PC-3 (cell line): ENCODE data around the gene SDSL. TPM values are rescaled to one million over a fixed set of nuclear protein-coding genes. Genes with fewer than 3 reads are reported as not detected.

Experiments used
- ATAC-seq: fragments of 200-7000 bp; cut with Tn5 transposase; 2 replicates; pipeline ENCODE4 v1.9.1; 2020; ENCODE audit warnings: mild to moderate bottlenecking, moderate library complexity
- BruUV-seq: library from RNA; stranded (reverse); fragments of 400-500 nt; replicated peaks from 2 replicates; lab custom pipeline; 2021; lab: Mats Ljungman, UMichigan
- CTCF ChIA-PET: fragments of 300-600 bp; sonication (Branson Sonifier 250); formaldehyde crosslinking; loops from one replicate; lab custom pipeline; 2022; ENCODE audit warnings: antibody characterized with exemption; lab: Charles Lee
- POLR2A ChIA-PET: fragments of 300-600 bp; sonication (Branson Sonifier 250); formaldehyde crosslinking; loops from one replicate; lab custom pipeline; 2022; ENCODE audit warnings: antibody characterized with exemption; ENCODE audit not compliant: unreplicated experiment; lab: Charles Lee
- DNase-seq: peaks from one replicate; pipeline ENCODE4 v3.0.0-alpha.2; 2015
- H2AFZ ChIP-seq: fragments of 300-600 bp; sonication (generic); 2 replicates; pipeline ENCODE4 v1.6.0; 2016; ENCODE audit warnings: antibody characterized with exemption, low read length
- H3F3A ChIP-seq: fragments of 300-600 bp; sonication (generic); one replicate; pipeline ENCODE4 v1.6.0; 2017; ENCODE audit warnings: antibody characterized with exemption, low read length, control low read depth, mild to moderate bottlenecking; ENCODE audit not compliant: unreplicated experiment
- H3K27ac ChIP-seq: fragments of 300-600 bp; sonication (generic); 2 replicates; pipeline ENCODE4 v1.5.1; 2016; ENCODE audit warnings: mild to moderate bottlenecking, low read length
- H3K27me3 ChIP-seq: fragments of 300-600 bp; sonication (generic); 2 replicates; pipeline ENCODE4 v1.6.1; 2016; ENCODE audit warnings: low read length, mixed read lengths
- H3K36me3 ChIP-seq: fragments of 300-600 bp; sonication (generic); 2 replicates; pipeline ENCODE4 v1.6.1; 2016; ENCODE audit warnings: low read depth, mixed run types, low read length, mixed read lengths
- H3K4me1 ChIP-seq: fragments of 300-600 bp; sonication (generic); 2 replicates; pipeline ENCODE4 v1.5.1; 2016; ENCODE audit warnings: low read length; ENCODE audit not compliant: insufficient read depth
- H3K4me2 ChIP-seq: fragments of 300-600 bp; sonication (generic); 2 replicates; pipeline ENCODE4 v1.6.0; 2016; ENCODE audit warnings: low read length
- H3K4me3 ChIP-seq: fragments of 300-600 bp; sonication (generic); 2 replicates; pipeline ENCODE4 v1.5.1; 2016; ENCODE audit warnings: mild to moderate bottlenecking, low read length, mixed read lengths
- H3K79me2 ChIP-seq: fragments of 300-600 bp; sonication (generic); 2 replicates; pipeline ENCODE4 v1.6.1; 2017; ENCODE audit warnings: low read length, mixed read lengths
- H3K9ac ChIP-seq: fragments of 300-600 bp; sonication (generic); 2 replicates; pipeline ENCODE4 v1.6.0; 2016; ENCODE audit warnings: mild to moderate bottlenecking, low read length
- H3K9me2 ChIP-seq: fragments of 300-600 bp; sonication (generic); replicated peaks from 2 replicates; pipeline ENCODE4 v1.6.1; 2016; ENCODE audit warnings: mixed run types, low read length, mixed read lengths
- H3K9me3 ChIP-seq: fragments of 300-600 bp; sonication (generic); 2 replicates; pipeline ENCODE4 v1.6.1; 2016; ENCODE audit warnings: low read length, mixed read lengths
- H4K20me1 ChIP-seq: fragments of 300-600 bp; sonication (generic); 2 replicates; pipeline ENCODE4 v1.6.1; 2016; ENCODE audit warnings: low read length, mixed read lengths
- EZH2 ChIP-seq: fragments of 300-600 bp; sonication (generic); IDR thresholded peaks from one replicate; pipeline ENCODE4 v1.6.1; 2017; ENCODE audit warnings: antibody characterized with exemption, mild to moderate bottlenecking, low read length; ENCODE audit not compliant: unreplicated experiment
- EZH2phosphoT487 ChIP-seq: fragments of 300-600 bp; sonication (generic); IDR thresholded peaks from 2 replicates; pipeline ENCODE4 v1.6.1; 2018; ENCODE audit warnings: mild to moderate bottlenecking, antibody characterized with exemption, low read length, borderline replicate concordance
- intact Hi-C: fragments of 100-400 bp; cut with micrococcal nuclease; formaldehyde crosslinking; loops from 2 replicates; pipeline ENCODE4 v1.9.0; 2023
- total RNA-seq: library from RNA; depleted of rRNA; stranded (reverse); fragments of >200 nt; gene quantifications from 2 replicates; pipeline ENCODE4 v1.2.3, GENCODE V29; 2014
- TF ChIP-seq, protein P1 (sequence below): fragments of 300-600 bp; sonication (generic); conservative IDR thresholded peaks from 2 replicates; pipeline ENCODE4 v1.5.1; 2017; ENCODE audit warnings: antibody characterized with exemption, low read depth, mild to moderate bottlenecking, low read length

Gene SDSL
- total RNA-seq, 1 experiment from 2014 or later: 14.0 TPM

- Histone ChIP-seq H3K36me3 (no peaks in the 10 kb centered on the region), H3K9ac (no peak overlapping the region), H3K4me3 (no peak overlapping the region), H3K4me1 (peaks cover under 1% of the 10 kb centered on the region; the same call in 1 of the 2 replicates), H3K27ac (no peak overlapping the region), H3K27me3 (no peaks in the 10 kb centered on the region), H3K4me2 (no peak overlapping the region), H2AFZ (no peak overlapping the region), H3K9me2 (no peaks in the 10 kb centered on the region), H4K20me1 (no peaks in the 10 kb centered on the region), H3F3A (no peaks in the 10 kb centered on the region), H3K9me3 (no peaks in the 10 kb centered on the region), H3K79me2 (no peaks in the 10 kb centered on the region)
- ChIA-PET CTCF (interaction anchor here (0.5 kb wide), 1 partner anchor 219 kb away, joined by 5 read pairs; no protein-coding TSS in a partner anchor), POLR2A (interaction anchor here (0.5 kb wide), 1 partner anchor 196 kb away, joined by 3 read pairs; no protein-coding TSS in a partner anchor)
- DNase-seq: peak; percentile 23
- no TSS peak for BruUV-seq
- ATAC-seq: peak; percentile 65
- intact Hi-C loops: no loop called here
- TF ChIP-seq, protein P1, sequence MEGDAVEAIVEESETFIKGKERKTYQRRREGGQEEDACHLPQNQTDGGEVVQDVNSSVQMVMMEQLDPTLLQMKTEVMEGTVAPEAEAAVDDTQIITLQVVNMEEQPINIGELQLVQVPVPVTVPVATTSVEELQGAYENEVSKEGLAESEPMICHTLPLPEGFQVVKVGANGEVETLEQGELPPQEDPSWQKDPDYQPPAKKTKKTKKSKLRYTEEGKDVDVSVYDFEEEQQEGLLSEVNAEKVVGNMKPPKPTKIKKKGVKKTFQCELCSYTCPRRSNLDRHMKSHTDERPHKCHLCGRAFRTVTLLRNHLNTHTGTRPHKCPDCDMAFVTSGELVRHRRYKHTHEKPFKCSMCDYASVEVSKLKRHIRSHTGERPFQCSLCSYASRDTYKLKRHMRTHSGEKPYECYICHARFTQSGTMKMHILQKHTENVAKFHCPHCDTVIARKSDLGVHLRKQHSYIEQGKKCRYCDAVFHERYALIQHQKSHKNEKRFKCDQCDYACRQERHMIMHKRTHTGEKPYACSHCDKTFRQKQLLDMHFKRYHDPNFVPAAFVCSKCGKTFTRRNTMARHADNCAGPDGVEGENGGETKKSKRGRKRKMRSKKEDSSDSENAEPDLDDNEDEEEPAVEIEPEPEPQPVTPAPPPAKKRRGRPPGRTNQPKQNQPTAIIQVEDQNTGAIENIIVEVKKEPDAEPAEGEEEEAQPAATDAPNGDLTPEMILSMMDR: no peak
- TF ChIP-seq EZH2phosphoT487: no peak
- TF ChIP-seq EZH2: no peak
These were observed 6.0 kb upstream of the SDSL start for GRCh38 chr12:113416091-113416754.

DNA sequence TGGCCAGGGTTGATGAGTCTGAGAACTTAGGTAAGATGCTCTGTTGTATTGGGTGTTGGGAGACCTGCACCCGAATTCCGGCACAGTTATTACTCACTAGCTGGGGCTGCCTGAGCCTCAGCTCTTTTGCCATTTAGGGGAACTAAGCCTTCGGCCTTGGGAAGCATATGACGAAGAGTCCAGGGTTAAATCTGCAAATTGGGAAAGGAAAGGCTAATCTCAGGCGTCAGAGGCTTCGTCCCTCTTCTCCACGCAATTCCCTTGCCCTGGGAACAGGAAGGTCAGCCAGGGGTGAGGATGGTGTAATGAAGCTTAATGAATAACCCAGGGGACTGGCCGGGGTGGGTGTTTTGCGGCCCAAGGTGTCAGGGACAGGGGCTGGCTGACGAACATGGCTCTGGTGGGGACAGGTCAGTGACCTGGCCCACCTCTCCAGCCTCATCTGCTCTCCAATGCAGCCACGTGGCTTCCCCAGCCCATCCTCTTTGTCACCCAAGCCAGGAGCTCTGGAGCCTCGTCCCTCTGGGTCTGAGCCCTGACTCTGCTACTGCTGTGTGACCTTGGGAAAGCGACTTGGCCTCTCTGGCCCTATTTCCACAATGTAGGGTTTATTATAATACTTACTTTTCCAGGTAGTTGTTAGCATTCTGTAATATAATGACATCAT lies 3.8 kb upstream of the SDSL start:
- Histone ChIP-seq H3K4me2 (no peak overlapping the region), H3K27me3 (no peaks in the 10 kb centered on the region), H3F3A (no peaks in the 10 kb centered on the region), H3K9me3 (no peaks in the 10 kb centered on the region), H3K4me1 (peaks cover 19% of the 10 kb centered on the region), H3K36me3 (no peaks in the 10 kb centered on the region), H3K4me3 (no peak overlapping the region), H4K20me1 (no peaks in the 10 kb centered on the region), H2AFZ (no peak overlapping the region), H3K79me2 (peaks cover 11% of the 10 kb centered on the region), H3K27ac (no peak overlapping the region), H3K9ac (no peak overlapping the region), H3K9me2 (no peaks in the 10 kb centered on the region)
- intact Hi-C loops: no loop called here
- ATAC-seq: no peak
- DNase-seq: no peak
- TF ChIP-seq EZH2 (no peak), EZH2phosphoT487 (no peak)
- TF ChIP-seq, protein P1: no peak
- ChIA-PET POLR2A (no interaction called here), CTCF (no interaction called here)
- BruUV-seq: no TSS peak
